Measurements from ENCODE around the gene GPR42. TPM values are rescaled to one million over a fixed set of nuclear protein-coding genes. Genes with fewer than 3 reads are reported as not detected.

The GPR42 gene, protein sequence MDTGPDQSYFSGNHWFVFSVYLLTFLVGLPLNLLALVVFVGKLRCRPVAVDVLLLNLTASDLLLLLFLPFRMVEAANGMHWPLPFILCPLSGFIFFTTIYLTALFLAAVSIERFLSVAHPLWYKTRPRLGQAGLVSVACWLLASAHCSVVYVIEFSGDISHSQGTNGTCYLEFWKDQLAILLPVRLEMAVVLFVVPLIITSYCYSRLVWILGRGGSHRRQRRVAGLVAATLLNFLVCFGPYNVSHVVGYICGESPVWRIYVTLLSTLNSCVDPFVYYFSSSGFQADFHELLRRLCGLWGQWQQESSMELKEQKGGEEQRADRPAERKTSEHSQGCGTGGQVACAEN
- total RNA-seq = 0.87 TPM
- long read RNA-seq = 0 reads

DNA sequence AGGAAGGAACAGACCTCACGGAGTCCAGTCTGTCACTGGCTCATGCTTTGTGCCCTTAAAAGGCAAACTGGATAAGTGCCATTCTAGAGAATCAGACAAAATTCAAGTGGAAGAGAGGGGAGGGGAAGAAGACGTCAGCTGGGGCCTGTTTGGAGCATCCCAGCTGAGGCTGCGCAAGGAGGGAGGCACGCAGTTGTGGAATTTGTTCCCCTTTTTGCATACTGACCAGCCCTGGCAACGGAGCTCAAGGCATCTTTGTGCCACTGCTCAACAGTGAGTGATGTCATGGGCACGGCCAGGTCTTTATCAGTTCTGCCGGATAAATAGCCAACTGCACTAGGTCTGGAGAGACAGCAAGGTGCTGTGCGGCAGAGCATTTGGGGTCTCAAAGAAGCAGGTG is at the start of gene GPR42:
Gene GPR42 (plus strand): TSS at position 347 of the 400 bp plus-strand sequence. CDS start 292 bp downstream, outside the sequence.
- no peak for DNase-seq (ENCODE audit: low spot score)

DNA sequence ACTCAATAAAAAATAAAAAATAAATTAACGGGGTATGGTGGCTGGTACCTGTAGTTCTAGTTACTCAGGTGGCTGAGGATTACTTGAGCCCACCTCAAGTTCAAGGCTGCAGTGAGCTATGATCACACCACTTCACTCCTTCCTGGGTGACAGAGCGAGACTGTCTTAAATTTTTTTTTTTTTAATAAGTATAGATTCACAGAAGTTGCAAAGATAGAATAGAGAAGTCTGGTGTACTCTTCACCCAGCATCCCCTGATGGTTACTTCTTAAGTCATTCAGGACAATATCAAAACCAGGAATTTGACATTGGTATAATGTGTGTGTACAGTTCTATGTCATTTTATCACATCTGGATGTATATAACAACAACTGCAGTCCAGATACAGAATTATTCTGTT is 49.6 kb upstream of the GPR42 start:
- no peak for DNase-seq (ENCODE audit: low spot score)

DNA sequence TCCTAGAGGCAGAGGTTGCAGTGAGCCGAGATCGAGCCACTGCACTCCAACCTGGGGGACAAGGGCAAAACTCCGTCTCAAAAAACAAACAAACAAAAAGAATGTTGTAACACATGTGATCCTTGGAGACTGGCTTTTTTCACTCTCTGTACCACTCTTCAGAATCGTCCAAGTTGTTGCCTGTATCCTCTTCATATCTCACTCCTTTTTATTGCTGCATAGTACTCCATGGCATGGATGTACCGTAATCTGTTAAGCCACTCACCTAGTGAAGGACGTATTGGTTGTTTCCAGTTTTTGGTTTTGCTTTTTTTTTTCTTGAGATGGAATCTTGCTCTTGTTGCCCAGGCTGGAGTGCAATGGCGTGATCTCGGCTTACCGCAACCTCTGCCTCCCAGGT is 48.9 kb upstream of the GPR42 start:
- no peak for DNase-seq (ENCODE audit: low spot score)

DNA sequence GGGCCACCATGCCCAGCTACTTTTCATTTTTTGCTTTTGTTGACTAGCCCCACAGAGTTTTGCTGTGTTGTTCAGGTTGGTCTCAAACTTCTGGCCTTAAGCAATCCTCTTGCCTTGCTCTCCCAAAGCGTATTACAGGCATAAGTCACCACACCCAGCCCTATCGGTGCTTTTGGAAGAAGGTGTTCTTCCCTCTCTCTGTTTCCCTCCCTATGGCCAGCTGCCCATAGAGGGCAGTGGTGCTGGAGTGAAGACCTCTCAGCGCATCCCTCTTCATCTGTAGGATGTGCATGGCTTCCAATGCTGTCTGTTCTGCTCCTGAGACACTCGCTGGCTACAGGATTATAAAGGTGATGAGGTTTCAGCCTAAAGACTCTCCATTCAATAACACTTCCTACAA is 43.2 kb upstream of the GPR42 start:
- no peak for DNase-seq (ENCODE audit: low spot score)

DNA sequence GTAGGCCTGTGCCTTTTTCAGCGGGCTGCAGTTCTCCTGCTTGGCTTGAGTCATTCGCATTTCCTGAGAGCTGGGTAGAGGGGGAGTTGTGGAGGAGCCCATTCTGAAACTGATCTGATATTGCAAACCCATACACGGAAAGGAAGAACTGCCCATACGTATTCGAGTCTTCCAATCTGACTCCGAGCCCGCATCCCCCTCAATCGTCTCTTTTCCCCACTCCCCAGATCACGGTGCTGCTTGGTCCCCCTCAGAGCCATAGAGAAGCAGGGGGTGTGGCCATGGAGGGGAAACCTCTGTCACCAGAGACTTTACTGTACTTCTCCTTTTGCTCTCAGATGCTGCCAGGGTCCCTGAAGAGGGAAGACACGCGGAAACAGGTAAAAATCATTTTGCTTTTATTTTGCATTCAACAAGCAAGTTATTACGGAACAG is 42.0 kb upstream of the GPR42 start, which contains the start of gene CD22:
Gene CD22 (plus strand): TSS at position 337 of the 435 bp plus-strand sequence. CDS start 2,854 bp downstream, outside the sequence.
- DNase-seq (ENCODE audit: low spot score) = no peak

DNA sequence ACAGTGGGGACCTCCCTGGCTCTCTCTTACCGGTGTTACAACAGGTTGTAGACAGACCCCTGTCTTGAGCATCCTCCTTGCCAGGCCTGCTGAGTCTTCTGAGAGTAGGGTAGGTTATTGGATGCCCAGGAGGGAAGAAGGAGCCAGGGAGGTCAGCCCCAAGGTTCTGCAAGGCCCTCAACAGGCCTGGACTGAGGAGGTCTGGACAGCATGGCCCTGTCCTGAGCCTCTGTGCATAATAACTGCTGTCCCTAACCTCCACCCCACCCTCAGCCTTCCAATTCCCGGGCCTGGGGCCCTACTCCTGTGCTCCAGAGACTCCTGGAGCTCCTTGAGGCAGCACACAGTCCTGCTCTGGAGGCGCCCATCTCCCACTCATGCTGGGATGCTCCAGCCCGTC is 41.5 kb upstream of the GPR42 start:
- no peak for DNase-seq (ENCODE audit: low spot score)

DNA sequence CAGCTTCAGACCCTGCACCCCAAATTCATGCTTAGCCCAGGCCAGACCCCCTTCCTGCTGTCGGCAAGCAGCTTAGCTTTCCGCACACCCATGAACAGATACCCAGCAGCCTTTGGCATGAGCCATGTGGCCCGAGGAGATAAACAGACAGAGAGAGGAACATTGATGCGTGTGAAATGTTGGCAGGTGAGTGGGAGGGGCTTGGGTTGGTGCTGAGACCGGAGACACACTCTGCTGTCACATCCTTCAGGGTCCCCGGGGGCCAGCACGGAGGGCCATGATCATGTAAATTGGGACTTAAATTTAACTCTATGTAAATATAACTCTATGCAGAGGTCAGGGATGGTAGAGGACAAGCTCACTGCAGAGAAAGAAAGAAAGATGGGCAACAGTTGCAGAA is 40.4 kb upstream of the GPR42 start:
- no peak for DNase-seq (ENCODE audit: low spot score)

DNA sequence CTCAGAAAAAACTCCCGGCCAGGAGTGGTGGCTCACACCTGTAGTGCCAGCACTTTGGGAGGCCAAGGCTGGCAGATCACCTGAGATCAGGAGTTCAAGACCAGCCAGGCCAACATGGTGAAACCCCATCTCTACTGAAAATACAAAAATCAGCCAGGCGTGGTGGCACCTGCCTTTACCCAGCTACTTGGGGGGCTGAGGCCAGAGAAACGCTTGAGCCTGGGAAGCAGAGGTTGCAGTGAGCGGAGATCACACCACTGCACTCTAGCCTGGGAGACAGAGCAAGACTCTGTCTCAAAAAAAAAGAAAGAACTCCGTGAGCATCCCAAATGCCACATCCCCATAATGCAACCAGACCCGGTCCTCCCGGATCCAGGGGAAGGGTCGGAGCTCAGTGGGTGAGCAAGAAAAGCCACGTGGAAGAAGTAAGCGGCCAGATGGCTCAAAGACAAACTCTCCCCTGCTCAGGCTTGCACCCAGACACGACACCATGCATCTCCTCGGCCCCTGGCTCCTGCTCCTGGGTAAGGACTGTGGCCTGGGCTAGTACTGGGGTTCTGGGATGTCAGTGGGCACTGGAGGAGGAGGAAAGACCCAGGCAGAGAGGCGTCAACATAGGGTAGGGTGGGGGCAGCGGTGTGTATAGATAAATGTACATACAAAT is 39.2 kb upstream of the GPR42 start:
- DNase-seq (ENCODE audit: low spot score) = no peak

DNA sequence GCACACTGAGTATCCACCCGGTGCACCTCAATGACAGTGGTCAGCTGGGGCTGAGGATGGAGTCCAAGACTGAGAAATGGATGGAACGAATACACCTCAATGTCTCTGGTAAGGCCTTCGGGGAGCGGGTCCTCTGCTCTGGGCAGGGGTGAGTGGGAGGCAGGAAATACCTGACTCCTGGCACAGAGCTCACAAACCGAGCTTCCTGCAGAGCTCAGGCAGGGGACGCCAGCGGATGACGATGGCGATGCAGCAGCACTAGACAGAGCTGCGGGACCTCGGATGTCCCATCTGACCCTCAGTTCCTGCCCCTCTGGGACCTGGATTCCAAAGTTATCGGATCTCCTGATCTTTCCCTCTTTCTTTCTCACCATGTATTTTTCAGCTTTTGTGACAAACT is 38.1 kb upstream of the GPR42 start:
- DNase-seq (ENCODE audit: low spot score) = no peak

DNA sequence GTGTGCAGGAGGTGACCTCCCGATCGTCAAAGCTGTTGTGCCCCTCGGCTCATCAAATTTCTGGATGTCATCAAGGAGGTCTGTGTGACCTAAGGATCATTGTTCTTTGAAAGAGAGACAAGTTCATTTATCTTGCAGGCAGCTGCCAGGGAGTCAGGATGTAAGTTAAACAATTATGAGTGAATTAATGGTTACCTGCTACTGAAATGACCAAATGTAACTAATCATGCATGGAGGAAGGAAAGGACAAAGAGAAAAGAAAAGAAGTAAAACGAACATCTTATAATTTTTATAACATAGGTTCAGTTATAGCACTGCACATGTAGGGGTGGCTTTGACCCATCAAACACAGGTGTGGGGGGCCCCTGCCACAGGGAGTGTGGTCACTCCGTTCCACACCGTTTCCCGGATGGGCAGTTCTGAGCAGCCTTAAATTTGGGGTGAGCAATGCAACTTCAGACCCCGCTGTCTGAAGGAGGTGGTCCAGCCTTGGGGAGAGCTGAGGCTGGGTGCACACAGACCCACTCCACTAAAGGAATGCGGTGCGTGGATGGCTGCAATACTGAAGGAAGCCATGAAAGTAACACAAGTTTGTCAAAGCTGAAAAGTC is 36.6 kb upstream of the GPR42 start:
- DNase-seq (ENCODE audit: low spot score) = no peak

DNA sequence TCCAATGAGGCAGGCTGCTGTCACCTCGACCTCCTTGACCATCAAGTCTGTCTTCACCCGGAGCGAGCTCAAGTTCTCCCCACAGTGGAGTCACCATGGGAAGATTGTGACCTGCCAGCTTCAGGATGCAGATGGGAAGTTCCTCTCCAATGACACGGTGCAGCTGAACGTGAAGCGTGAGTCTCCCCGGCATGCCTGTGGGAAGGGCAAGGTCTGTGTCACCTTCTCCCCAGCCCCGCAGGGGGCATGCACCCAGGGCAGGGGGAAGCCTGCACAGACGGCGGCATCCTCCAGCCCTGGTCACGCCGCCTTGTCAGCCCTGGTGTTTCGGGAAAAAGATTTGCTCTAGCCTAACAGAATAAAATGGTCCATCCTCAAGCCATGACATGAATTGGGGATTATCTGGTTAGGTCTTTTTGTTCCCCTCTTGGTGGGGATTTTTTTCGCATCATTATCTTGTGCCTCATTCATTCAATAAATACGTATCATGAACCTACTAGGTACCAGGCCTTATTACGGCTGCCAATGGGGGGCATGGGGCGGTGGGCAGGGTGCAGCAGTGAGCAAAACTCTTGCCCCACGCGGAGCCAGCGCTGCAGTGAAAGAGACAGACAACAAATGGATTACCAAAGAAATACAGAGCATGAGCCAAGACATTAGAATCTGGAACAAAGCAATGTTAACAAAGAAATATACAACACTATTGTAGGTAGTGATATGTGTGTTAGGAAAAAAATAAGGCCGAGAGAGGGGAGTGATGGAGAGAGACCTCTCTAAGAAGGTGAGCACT is 34.5 kb upstream of the GPR42 start:
- no peak for DNase-seq (ENCODE audit: low spot score)

DNA sequence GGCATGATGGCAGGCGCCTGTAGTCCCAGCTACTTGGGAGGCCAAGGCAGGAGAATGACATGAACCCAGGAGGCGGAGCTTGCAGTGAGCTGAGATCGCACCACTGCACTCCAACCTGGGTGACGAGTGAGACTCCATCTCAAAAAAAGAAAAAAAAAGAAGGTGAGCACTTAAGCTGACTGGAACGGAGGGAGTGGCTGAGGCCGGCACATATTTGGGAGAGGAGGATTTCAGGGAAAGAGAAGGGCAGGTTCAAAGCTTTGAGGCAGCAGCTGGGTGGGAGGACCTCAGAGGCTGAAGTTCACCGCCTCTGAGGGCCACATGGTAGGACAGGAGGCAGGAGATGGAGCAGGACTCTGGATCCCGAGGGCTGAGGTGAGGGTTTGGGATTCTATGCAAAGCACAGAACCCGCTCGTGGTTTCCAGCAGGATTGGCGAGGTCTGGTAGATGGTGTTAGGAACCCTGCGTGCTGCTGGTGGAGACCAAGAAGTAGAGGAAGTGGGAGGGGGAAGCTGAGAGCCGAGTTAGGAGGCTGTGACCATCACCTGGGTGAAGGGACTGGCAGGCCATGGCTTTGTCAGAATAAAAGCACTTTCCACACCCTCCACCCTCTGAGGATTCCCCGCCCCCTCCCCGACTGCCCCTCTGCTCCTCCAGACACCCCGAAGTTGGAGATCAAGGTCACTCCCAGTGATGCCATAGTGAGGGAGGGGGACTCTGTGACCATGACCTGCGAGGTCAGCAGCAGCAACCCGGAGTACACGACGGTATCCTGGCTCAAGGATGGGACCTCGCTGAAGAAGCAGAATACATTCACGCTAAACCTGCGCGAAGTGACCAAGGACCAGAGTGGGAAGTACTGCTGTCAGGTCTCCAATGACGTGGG is 33.5 kb upstream of the GPR42 start:
- no peak for DNase-seq (ENCODE audit: low spot score)

DNA sequence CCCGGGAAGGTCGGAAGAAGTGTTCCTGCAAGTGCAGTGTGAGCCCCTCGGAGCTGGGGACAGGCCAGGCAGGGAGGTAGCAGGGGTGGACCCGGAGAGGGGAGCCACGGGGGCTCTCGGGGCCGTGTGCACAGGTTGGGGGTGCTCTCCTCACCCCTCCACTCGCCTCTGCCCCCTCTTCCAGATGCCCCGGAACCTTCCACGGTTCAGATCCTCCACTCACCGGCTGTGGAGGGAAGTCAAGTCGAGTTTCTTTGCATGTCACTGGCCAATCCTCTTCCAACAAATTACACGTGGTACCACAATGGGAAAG is 32.9 kb upstream of the GPR42 start:
- no peak for DNase-seq (ENCODE audit: low spot score)

DNA sequence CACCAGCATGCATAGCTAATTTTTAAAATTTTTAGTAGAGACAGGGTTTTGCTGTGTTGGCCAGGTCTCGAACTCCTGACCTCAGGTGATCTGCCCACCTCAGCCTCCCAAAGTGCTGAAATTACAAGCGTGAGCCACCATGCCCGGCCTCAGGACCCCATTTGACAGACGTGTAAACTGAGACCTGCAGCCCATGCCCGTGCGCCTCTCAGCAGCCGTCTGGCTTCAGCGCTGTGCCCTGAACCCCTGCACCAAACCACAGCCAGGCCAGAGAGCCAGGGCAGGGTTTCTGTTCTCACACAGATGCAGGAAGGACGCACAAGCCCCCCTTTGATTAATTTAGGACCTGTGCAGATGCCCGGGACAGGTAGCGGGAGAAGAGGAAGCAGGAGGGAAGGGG is 30.4 kb upstream of the GPR42 start:
- no peak for DNase-seq (ENCODE audit: low spot score)

DNA sequence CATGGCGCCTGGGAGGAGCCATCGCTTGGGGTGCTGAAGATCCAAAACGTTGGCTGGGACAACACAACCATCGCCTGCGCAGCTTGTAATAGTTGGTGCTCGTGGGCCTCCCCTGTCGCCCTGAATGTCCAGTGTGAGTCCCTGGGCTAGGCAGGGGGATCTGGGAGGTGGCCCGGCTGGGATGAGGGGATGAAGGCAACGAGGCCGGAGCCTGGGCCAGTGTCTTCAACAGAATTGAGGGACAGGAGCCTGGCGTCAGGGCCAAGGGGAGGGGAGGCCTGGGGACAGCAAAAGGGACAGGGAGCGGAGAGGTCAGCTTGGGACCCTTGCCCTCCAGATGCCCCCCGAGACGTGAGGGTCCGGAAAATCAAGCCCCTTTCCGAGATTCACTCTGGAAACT is 29.9 kb upstream of the GPR42 start:
- DNase-seq (ENCODE audit: low spot score) = no peak

DNA sequence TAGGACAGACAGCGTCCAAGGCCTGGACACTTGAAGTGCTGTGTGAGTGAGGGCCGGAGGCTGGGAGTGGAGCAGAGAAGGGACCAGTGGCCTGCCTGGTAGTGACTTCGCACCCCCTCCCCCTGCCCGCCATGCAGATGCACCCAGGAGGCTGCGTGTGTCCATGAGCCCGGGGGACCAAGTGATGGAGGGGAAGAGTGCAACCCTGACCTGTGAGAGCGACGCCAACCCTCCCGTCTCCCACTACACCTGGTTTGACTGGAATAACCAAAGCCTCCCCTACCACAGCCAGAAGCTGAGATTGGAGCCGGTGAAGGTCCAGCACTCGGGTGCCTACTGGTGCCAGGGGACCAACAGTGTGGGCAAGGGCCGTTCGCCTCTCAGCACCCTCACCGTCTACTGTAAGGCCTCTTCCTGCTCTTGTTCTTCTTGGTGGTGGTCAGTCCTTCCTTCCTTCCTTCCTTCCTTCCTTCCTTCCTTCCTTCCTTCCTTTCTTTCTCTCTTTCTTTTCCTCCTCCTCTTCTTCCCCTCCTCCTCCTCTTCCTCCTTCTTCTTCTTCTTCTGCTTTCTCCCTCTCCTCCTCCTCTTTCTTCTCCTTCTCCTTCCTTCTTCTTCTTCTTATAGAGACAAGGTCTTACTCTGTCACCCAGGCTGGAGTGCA is 29.2 kb upstream of the GPR42 start:
- no peak for DNase-seq (ENCODE audit: low spot score)

DNA sequence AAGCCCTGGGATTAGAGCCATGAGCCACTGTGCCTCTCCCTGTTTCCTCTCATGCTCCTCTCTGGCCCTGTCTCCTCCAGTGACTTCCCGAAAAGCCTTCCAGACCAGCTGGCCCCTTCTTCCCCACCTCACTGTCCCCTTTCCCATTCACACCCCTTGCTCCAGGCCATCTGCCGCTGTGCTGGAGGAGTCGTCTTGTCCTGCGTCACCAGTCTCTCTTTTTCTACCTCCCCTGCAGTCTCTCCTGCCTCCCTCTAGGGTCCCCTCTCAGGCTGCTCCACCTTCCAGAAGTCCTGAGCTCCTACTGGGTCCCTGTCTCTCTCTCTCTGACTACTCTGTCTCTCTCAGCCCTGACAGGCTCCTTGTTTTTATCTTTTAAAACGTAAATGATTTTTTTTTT is 28.4 kb upstream of the GPR42 start:
- no peak for DNase-seq (ENCODE audit: low spot score)

DNA sequence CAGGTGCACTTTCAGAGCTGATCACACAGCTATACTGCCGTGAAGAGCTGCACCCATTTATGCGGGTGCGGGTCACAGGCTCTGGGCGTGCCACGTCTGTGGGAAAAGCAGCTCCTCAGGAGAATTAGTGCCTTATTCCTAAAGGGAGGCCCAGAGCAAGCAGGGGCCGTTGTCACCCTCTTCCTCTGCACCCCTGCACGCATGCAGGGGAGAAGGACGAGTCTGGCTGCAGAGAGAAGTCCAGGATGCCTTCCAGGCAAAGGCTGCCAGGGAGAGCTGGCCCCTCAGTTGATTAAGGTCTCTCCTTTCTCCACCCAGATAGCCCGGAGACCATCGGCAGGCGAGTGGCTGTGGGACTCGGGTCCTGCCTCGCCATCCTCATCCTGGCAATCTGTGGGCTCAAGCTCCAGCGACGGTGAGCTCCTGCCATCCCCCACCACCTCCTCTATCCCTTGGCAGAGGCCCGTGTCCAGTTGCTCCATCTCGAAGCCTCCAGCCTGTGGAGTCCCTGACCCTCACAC is 26.3 kb upstream of the GPR42 start:
- DNase-seq (ENCODE audit: low spot score) = peak; percentile 47

DNA sequence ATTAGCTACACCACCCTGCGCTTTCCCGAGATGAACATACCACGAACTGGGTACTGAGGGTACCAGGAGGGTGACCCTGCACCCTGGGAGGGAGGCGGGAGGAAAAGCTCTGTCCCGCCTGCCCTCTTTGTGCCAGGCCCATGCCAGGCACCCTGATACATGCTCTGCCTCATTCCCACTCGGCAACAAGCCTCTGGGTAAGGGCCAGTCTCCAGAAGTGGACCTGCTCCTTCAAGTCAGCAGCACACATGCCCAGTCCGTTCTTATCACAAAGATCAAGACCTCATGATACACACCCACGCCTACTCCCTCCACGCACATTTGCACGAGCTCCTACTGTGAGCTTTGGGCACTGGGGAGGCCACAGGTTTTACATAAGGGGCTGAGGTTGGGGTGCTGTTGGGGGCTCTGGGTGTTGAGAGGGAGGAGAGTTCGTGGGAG is 25.2 kb upstream of the GPR42 start:
- peak; percentile 68 for DNase-seq (ENCODE audit: low spot score)

Measured in mesenteric fat pad (tissue), 1 donor.